ENCODE data around the gene BCL2L1. TPM values are rescaled to one million over a fixed set of nuclear protein-coding genes. Genes with fewer than 3 reads are reported as not detected.

The BCL2L1 gene
- total and polyA plus RNA-seq, 10 of the 15 experiments (the other 5 are each of a cell fraction or from before 2014, with no cell fraction given) = 0.63 to 67.7 (median 43.6) TPM

DNA sequence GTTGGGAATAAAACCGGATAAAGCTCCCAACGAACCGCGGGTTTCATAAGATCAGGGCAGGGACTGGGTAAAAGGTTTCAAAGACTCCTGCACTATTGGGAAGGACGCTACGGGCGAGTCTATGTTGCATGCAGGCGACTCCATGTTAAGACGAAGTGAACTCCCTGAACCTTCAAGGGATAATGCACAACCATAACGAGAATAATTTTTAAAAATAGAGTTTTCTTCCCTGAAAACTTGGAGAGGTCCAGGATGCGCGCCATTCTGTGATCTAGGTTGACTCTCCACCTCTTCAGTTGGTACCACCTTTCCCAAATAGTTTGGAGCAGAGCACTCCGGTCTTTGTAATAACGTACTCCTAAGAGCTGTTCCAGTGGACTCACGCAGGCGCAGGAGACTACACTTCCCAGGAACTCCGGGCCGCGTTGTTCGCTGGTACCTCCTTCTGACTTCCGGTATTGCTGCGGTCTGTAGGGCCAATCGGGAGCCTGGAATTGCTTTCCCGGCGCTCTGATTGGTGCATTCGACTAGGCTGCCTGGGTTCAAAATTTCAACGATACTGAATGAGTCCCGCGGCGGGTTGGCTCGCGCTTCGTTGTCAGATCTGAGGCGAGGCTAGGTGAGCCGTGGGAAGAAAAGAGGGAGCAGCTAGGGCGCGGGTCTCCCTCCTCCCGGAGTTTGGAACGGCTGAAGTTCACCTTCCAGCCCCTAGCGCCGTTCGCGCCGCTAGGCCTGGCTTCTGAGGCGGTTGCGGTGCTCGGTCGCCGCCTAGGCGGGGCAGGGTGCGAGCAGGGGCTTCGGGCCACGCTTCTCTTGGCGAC lies 16.3 kb upstream of the BCL2L1 start, which contains the start of gene TPX2 (continued):
- TF ChIP-seq MYB (IDR thresholded peaks at IDR 0.05; ENCODE audit: borderline replicate concordance, low read depth, low read length) = no peak
- peak; percentile 41; the same call in 1 of the 2 replicates for TF ChIP-seq WRNIP1 (IDR thresholded peaks at IDR 0.05; ENCODE audit: borderline replicate concordance, low read depth, low read length)
- no peak for TF ChIP-seq DPF2 (IDR thresholded peaks at IDR 0.05)
- TF ChIP-seq IKZF1 (conservative IDR thresholded peaks at IDR 0.05) = peak; percentile 73
- TF ChIP-seq BHLHE40 (IDR thresholded peaks at IDR 0.05; ENCODE audit: borderline replicate concordance in 1 of 2, low read depth in 2 of 2, low read length in 1 of 2) = no peak
- TF ChIP-seq HDAC2 (IDR thresholded peaks at IDR 0.05) = no peak
- TF ChIP-seq SP1 (IDR thresholded peaks at IDR 0.05; ENCODE audit: low read depth, low read length) = peak; percentile 92
- no peak for TF ChIP-seq RAD51 (IDR thresholded peaks at IDR 0.05)
- TF ChIP-seq, protein P1, sequence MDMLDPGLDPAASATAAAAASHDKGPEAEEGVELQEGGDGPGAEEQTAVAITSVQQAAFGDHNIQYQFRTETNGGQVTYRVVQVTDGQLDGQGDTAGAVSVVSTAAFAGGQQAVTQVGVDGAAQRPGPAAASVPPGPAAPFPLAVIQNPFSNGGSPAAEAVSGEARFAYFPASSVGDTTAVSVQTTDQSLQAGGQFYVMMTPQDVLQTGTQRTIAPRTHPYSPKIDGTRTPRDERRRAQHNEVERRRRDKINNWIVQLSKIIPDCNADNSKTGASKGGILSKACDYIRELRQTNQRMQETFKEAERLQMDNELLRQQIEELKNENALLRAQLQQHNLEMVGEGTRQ (IDR thresholded peaks at IDR 0.05; ENCODE audit: borderline replicate concordance, low read depth, low read length) = no peak
- TF ChIP-seq NR2C1 (IDR thresholded peaks at IDR 0.05) = no peak
- TF ChIP-seq, protein P2, sequence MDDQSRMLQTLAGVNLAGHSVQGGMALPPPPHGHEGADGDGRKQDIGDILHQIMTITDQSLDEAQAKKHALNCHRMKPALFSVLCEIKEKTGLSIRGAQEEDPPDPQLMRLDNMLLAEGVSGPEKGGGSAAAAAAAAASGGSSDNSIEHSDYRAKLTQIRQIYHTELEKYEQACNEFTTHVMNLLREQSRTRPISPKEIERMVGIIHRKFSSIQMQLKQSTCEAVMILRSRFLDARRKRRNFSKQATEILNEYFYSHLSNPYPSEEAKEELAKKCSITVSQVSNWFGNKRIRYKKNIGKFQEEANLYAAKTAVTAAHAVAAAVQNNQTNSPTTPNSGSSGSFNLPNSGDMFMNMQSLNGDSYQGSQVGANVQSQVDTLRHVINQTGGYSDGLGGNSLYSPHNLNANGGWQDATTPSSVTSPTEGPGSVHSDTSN (IDR thresholded peaks at IDR 0.05; ENCODE audit: insufficient replicate concordance, low read depth, low read length) = no peak
- TF ChIP-seq TAF1 (IDR thresholded peaks at IDR 0.05; ENCODE audit: borderline replicate concordance, low read depth, low read length) = peak; percentile 46; the same call in 1 of the 2 replicates
- no peak for TF ChIP-seq CHD1 (IDR thresholded peaks at IDR 0.05; ENCODE audit: low read depth, low read length)
- TF ChIP-seq, protein P3, sequence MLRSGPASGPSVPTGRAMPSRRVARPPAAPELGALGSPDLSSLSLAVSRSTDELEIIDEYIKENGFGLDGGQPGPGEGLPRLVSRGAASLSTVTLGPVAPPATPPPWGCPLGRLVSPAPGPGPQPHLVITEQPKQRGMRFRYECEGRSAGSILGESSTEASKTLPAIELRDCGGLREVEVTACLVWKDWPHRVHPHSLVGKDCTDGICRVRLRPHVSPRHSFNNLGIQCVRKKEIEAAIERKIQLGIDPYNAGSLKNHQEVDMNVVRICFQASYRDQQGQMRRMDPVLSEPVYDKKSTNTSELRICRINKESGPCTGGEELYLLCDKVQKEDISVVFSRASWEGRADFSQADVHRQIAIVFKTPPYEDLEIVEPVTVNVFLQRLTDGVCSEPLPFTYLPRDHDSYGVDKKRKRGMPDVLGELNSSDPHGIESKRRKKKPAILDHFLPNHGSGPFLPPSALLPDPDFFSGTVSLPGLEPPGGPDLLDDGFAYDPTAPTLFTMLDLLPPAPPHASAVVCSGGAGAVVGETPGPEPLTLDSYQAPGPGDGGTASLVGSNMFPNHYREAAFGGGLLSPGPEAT (IDR thresholded peaks at IDR 0.05; ENCODE audit: low read depth) = 0 out of 2 replicates have a peak, but pooled peaks have one; percentile 46
- TF ChIP-seq LARP7 (IDR thresholded peaks at IDR 0.05) = peak; percentile 55
- TF ChIP-seq SREBF2 (IDR thresholded peaks at IDR 0.05; ENCODE audit: low read length) = no peak
- no peak for TF ChIP-seq MEF2B (IDR thresholded peaks at IDR 0.05; ENCODE audit: partially characterized antibody, poor library complexity, severe bottlenecking)
- peak; percentile 92 for TF ChIP-seq GABPA (IDR thresholded peaks at IDR 0.05; ENCODE audit: low read depth)
- TF ChIP-seq ZNF622 (IDR thresholded peaks at IDR 0.05) = no peak
- no peak for TF ChIP-seq NFYA (IDR thresholded peaks at IDR 0.05; ENCODE audit: borderline replicate concordance, low read depth, low read length)
- TF ChIP-seq, protein P4, sequence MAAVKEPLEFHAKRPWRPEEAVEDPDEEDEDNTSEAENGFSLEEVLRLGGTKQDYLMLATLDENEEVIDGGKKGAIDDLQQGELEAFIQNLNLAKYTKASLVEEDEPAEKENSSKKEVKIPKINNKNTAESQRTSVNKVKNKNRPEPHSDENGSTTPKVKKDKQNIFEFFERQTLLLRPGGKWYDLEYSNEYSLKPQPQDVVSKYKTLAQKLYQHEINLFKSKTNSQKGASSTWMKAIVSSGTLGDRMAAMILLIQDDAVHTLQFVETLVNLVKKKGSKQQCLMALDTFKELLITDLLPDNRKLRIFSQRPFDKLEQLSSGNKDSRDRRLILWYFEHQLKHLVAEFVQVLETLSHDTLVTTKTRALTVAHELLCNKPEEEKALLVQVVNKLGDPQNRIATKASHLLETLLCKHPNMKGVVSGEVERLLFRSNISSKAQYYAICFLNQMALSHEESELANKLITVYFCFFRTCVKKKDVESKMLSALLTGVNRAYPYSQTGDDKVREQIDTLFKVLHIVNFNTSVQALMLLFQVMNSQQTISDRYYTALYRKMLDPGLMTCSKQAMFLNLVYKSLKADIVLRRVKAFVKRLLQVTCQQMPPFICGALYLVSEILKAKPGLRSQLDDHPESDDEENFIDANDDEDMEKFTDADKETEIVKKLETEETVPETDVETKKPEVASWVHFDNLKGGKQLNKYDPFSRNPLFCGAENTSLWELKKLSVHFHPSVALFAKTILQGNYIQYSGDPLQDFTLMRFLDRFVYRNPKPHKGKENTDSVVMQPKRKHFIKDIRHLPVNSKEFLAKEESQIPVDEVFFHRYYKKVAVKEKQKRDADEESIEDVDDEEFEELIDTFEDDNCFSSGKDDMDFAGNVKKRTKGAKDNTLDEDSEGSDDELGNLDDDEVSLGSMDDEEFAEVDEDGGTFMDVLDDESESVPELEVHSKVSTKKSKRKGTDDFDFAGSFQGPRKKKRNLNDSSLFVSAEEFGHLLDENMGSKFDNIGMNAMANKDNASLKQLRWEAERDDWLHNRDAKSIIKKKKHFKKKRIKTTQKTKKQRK (IDR thresholded peaks at IDR 0.05; ENCODE audit: low read depth, low read length) = 0 out of 2 replicates have a peak, but pooled peaks have one; percentile 22
